ENCODE measurements around the gene P2RY2. TPM values are rescaled to one million over a fixed set of nuclear protein-coding genes. Genes with fewer than 3 reads are reported as not detected.
A peak's percentile ranks its signal among the peaks of the same experiment; 100 is the strongest.

The P2RY2 gene
- total and polyA plus RNA-seq, 9 of the 15 experiments (the other 6 are each of a cell fraction or from before 2014, with no cell fraction given): not detected

- no peaks in the 10 kb centered on the region for H3K9me3 ChIP-seq (replicated peaks; ENCODE audit: control insufficient read depth, insufficient read depth, low read depth, low read length)
- H3K9ac ChIP-seq (ENCODE audit: insufficient read depth in 1 of 2, low read depth in 2 of 2, low read length in 2 of 2): no peak overlapping the region
- H3K27ac ChIP-seq (ENCODE audit: extremely low read depth, low read depth, low read length): no peak overlapping the region
- DNase-seq (ENCODE audit: extremely low read depth in 1 of 4, low spot score in 3 of 4) (no peak), ATAC-seq (no peak), FAIRE-seq (no peak)
- POLR2A ChIA-PET: interaction anchor here (0.6 to 1.0 kb wide), 3 partner anchors 9 to 297 kb away, joined by 3 to 5 read pairs (median 3); no protein-coding TSS in a partner anchor
- no peaks in the 10 kb centered on the region for H3K79me2 ChIP-seq (ENCODE audit: control insufficient read depth, insufficient read depth, low read length)
- intact Hi-C loops (cut with micrococcal nuclease) (no loop called here), in situ Hi-C loops (cut with MboI) (no loop called here)
- peaks cover 0 to under 1% of the 10 kb centered on the region in 2 experiments; a peak in 3 of 5 replicates for H3K27me3 ChIP-seq (ENCODE audit: control insufficient read depth in 2 of 2, insufficient read depth in 2 of 2, low read length in 2 of 2)
- no peaks in the 10 kb centered on the region for H3K36me3 ChIP-seq (ENCODE audit: control insufficient read depth, insufficient read depth, low read length)
- CTCF ChIA-PET (ENCODE audit: low intra/inter-chr PET ratio): no interaction called here
- WGBS (ENCODE audit: insufficient coverage, low coverage, missing lambda C conversion rate): 48% methylated on average over 3 of the region's 3 CpGs
- H3K4me1 ChIP-seq (replicated peaks in 1 of 2; ENCODE audit: control insufficient read depth in 2 of 2, insufficient read depth in 2 of 2, low read length in 2 of 2): no peaks in the 10 kb centered on the region
- no peak overlapping the region for H3K4me3 ChIP-seq
- H3K9me1 ChIP-seq (ENCODE audit: control insufficient read depth, insufficient read depth, low read length): no peaks in the 10 kb centered on the region
- H2AFZ ChIP-seq (ENCODE audit: low read depth, low read length): no peak overlapping the region
- H3K4me2 ChIP-seq (ENCODE audit: insufficient read depth, low read length): no peak overlapping the region
- no TSS peak for BruUV-seq (replicated peaks)
- no peaks in the 10 kb centered on the region for H4K20me1 ChIP-seq (replicated peaks; ENCODE audit: control insufficient read depth, insufficient read depth, low read length)
- TF ChIP-seq HMG20A (CRISPR knock-in tag; conservative IDR thresholded peaks at IDR 0.05): no peak
- no peak for TF ChIP-seq ZNF551 (CRISPR knock-in tag; IDR thresholded peaks at IDR 0.05)
- TF ChIP-seq NFE2L1 (tag; IDR thresholded peaks at IDR 0.05; ENCODE audit: borderline replicate concordance, low read depth): peak; percentile 82
- no peak for TF ChIP-seq ILF3 (IDR thresholded peaks at IDR 0.05; ENCODE audit: borderline replicate concordance)
- TF ChIP-seq NFE2 (IDR thresholded peaks at IDR 0.05; ENCODE audit: low read depth): peak; percentile 77
- TF ChIP-seq MAFG (tag; conservative IDR thresholded peaks at IDR 0.05): peak; percentile 91
- TF ChIP-seq MAFK (IDR thresholded peaks at IDR 0.05; ENCODE audit: low read length): peak; percentile 59; the same call in 1 of the 2 replicates
- no peak for TF ChIP-seq POLR3G (IDR thresholded peaks at IDR 0.05; ENCODE audit: extremely low read depth, insufficient read length, insufficient replicate concordance)
- peak; percentile 74 for TF ChIP-seq C11orf30 (IDR thresholded peaks at IDR 0.05; ENCODE audit: low read depth)
- no peak for TF ChIP-seq ZNF23 (CRISPR knock-in tag; IDR thresholded peaks at IDR 0.05)
- no peak for TF ChIP-seq ZFP30 (CRISPR knock-in tag; IDR thresholded peaks at IDR 0.05; ENCODE audit: borderline replicate concordance)
- TF ChIP-seq ZNF316 (IDR thresholded peaks at IDR 0.05): peak; percentile 90
- no peak for TF ChIP-seq SMC3 (conservative IDR thresholded peaks at IDR 0.05; ENCODE audit: insufficient read depth, low read depth, low read length)
- TF ChIP-seq REST (IDR thresholded peaks at IDR 0.05; ENCODE audit: borderline replicate concordance): no peak
- TF ChIP-seq REST (CRISPR knock-in tag; IDR thresholded peaks at IDR 0.05; ENCODE audit: low read depth): no peak
- TF ChIP-seq FOXA3 (CRISPR knock-in tag; conservative IDR thresholded peaks at IDR 0.05 in 1 of 2, IDR thresholded peaks at IDR 0.05 in 1 of 2): no peak
- TF ChIP-seq BACH1 (tag; IDR thresholded peaks at IDR 0.05): peak; percentile 24; the same call in 1 of the 2 replicates
Observed at GRCh38 chr11:73248526-73249185, 30.6 kb downstream of the P2RY2 start.

Data from K562 (cell line).